HepG2 (cell line): ENCODE results near the gene SFXN5. TPM values are rescaled to one million over a fixed set of nuclear protein-coding genes. Genes with fewer than 3 reads are reported as not detected.

ENCODE experiments used
- AHDC1 ChIP-seq: sonication (generic); formaldehyde crosslinking; IDR thresholded peaks from 2 replicates; pipeline ENCODE4 v1.5.1; 2020; ENCODE audit warnings: mild to moderate bottlenecking, missing genetic modification reagents, borderline replicate concordance
- ATRX ChIP-seq: sonication (generic); formaldehyde crosslinking; IDR thresholded peaks from 2 replicates; pipeline ENCODE4 v1.4.0; 2020; ENCODE audit warnings: missing genetic modification reagents, borderline replicate concordance
- CREB1 ChIP-seq, 2 experiments: fragments of 450-650 bp in 1 of 2; IDR thresholded peaks; 2 replicates each; pipeline ENCODE4 v1.6.1; 2016 to 2017; ENCODE audit warnings: control low read depth in 1 of 2, mild to moderate bottlenecking in 1 of 2, missing compliant biosample characterization in 1 of 2, missing genetic modification characterization in 1 of 2
- GATAD2A ChIP-seq: IDR thresholded peaks from 2 replicates; pipeline ENCODE4 v1.6.1; 2016
- JARID2 ChIP-seq: sonication (generic); formaldehyde crosslinking; IDR thresholded peaks from 2 replicates; pipeline ENCODE4 v1.8.1; 2023; ENCODE audit warnings: missing genetic modification reagents, inconsistent platforms; ENCODE audit not compliant: insufficient replicate concordance
- KDM5A ChIP-seq: fragments of 200-600 bp; sonication (generic); IDR thresholded peaks from 2 replicates; pipeline ENCODE4 v1.7.0; 2018; ENCODE audit warnings: antibody characterized with exemption, mild to moderate bottlenecking, low read length, borderline replicate concordance
- RAD21 ChIP-seq: fragments of 450-650 bp; formaldehyde crosslinking; IDR thresholded peaks from 2 replicates; pipeline ENCODE4 v1.5.0; 2020; ENCODE audit warnings: mild to moderate bottlenecking
- SMYD3 ChIP-seq: sonication (generic); formaldehyde crosslinking; IDR thresholded peaks from 2 replicates; pipeline ENCODE4 v1.8.1; 2023; ENCODE audit warnings: mild to moderate bottlenecking, missing genetic modification reagents
- STAT5B ChIP-seq: sonication (generic); formaldehyde crosslinking; IDR thresholded peaks from 2 replicates; pipeline ENCODE4 v1.4.0; 2020; ENCODE audit warnings: missing genetic modification reagents
- TAF1 ChIP-seq: sonication (generic); formaldehyde crosslinking; IDR thresholded peaks from 2 replicates; pipeline ENCODE4 v1.4.0; 2020; ENCODE audit warnings: missing genetic modification reagents
- ZBED4 ChIP-seq: sonication (generic); formaldehyde crosslinking; IDR thresholded peaks from 2 replicates; pipeline ENCODE4 v1.4.0; 2020; ENCODE audit warnings: missing genetic modification reagents, borderline replicate concordance
- ZBTB26 ChIP-seq: IDR thresholded peaks from 2 replicates; pipeline ENCODE4 v1.6.1; 2016; ENCODE audit warnings: missing compliant biosample characterization, missing genetic modification reagents, borderline replicate concordance
- ZFP91 ChIP-seq: sonication (generic); formaldehyde crosslinking; IDR thresholded peaks from 2 replicates; pipeline ENCODE4 v1.9.0; 2022; ENCODE audit warnings: missing genetic modification reagents, mild to moderate bottlenecking, borderline replicate concordance
- ZNF274 ChIP-seq: sonication (generic); formaldehyde crosslinking; IDR thresholded peaks from 2 replicates; pipeline ENCODE4 v1.5.1; 2020; ENCODE audit warnings: mild to moderate bottlenecking, missing genetic modification reagents
- ZSCAN21 ChIP-seq: sonication (generic); formaldehyde crosslinking; IDR thresholded peaks from 2 replicates; pipeline ENCODE4 v1.8.0; 2022; ENCODE audit warnings: mild to moderate bottlenecking, missing genetic modification reagents, moderate library complexity, borderline replicate concordance
- polyA plus RNA-seq, 8 experiments: library from polyadenylated mRNA; depleted of rRNA in 3 of 8; stranded (reverse) in 7 of 8; unstranded in 1 of 8; fragments of >200 nt; fragmentation: Illumina TruSeq in 4 of 8; extraction: Trizol in 4 of 8; gene quantifications; 2 replicates each; pipeline versions ENCODE4 v1.2.1 to v1.2.3, GENCODE V29; 2011 to 2016; ENCODE audit warnings: low read depth in 4 of 8, missing spikeins in 1 of 8, mixed read lengths in 1 of 8; ENCODE audit not compliant: insufficient read depth in 1 of 8
- total RNA-seq, 5 experiments: library from RNA; depleted of rRNA; stranded (reverse); fragments of >200 nt; fragmentation: Illumina TruSeq; extraction: Trizol; gene quantifications; 2 replicates each; pipeline ENCODE4 v1.2.3, GENCODE V29; 2016; ENCODE audit warnings: low read depth in 1 of 5

SFXN5 gene
- total and polyA plus RNA-seq, 2 of the 13 experiments (the other 11 are each of a cell fraction or from before 2014, with no cell fraction given): 34.9 to 37.4 TPM

- TF ChIP-seq AHDC1 (CRISPR knock-in tag) (0 out of 2 replicates have a peak, but pooled peaks have one; percentile 13), SMYD3 (CRISPR knock-in tag) (no peak), KDM5A (no peak), ZNF274 (no peak; the same call in 1 of the 2 replicates), CREB1 (IDR thresholded peaks at IDR 0.05) (no peak), CREB1 (CRISPR knock-in tag; IDR thresholded peaks at IDR 0.05) (no peak), ZFP91 (no peak; the same call in 1 of the 2 replicates), STAT5B (CRISPR knock-in tag) (no peak), ZSCAN21 (CRISPR knock-in tag) (peak; percentile 85), JARID2 (CRISPR knock-in tag) (no peak), TAF1 (CRISPR knock-in tag) (0 out of 2 replicates have a peak, but pooled peaks have one; percentile 6), ZBTB26 (CRISPR knock-in tag) (peak; percentile 72; the same call in 1 of the 2 replicates), RAD21 (CRISPR knock-in tag) (no peak), ATRX (CRISPR knock-in tag) (no peak), ZBED4 (CRISPR knock-in tag) (peak; percentile 79; the same call in 1 of the 2 replicates), GATAD2A (0 out of 2 replicates have a peak, but pooled peaks have one; percentile 18)
Observed at GRCh38 chr2:72915907-72916742, 155.4 kb downstream of the SFXN5 start (continued).
